HG03520 (cell line): Measurements from ENCODE around the gene CNST.
"Not testable (repeated sequence)": the region's sequence is repeated elsewhere in the genome, so short reads cannot be mapped to it uniquely, and the experiment has no call there.

ENCODE experiments used
- ATAC-seq: cut with Tn5 transposase; IDR thresholded peaks from one replicate; pipeline ENCODE4 v1.9.1; 2021; ENCODE audit warnings: mild to moderate bottlenecking, moderate library complexity; ENCODE audit not compliant: unreplicated experiment

The CNST gene

GRCh38 chr1:246617768-246618167 is 51.5 kb downstream of the CNST start:
- ATAC-seq = no peak

GRCh38 chr1:246618240-246618808 is 52.1 kb downstream of the CNST start:
- no peak for ATAC-seq

GRCh38 chr1:246622035-246622652 is 55.9 kb downstream of the CNST start:
- ATAC-seq = no peak

- ATAC-seq = no peak
Observed at GRCh38 chr1:246624091-246624490, 57.8 kb downstream of the CNST start.

GRCh38 chr1:246629030-246629429 is 62.8 kb downstream of the CNST start:
- ATAC-seq = peak; percentile 91

GRCh38 chr1:246629976-246630375 is 63.7 kb downstream of the CNST start:
- ATAC-seq = no peak

GRCh38 chr1:246631426-246631825 is 65.2 kb downstream of the CNST start:
- ATAC-seq = no peak

- no peak for ATAC-seq
Observed at GRCh38 chr1:246632281-246633168, 66.3 kb downstream of the CNST start.

GRCh38 chr1:246634659-246635058 is 68.4 kb downstream of the CNST start:
- ATAC-seq = not testable (repeated sequence)

GRCh38 chr1:246638941-246639655 is 72.8 kb downstream of the CNST start:
- ATAC-seq = no peak

GRCh38 chr1:246639732-246640131 is 73.5 kb downstream of the CNST start:
- no peak for ATAC-seq

GRCh38 chr1:246640747-246641146 is 74.5 kb downstream of the CNST start:
- ATAC-seq = no peak

- ATAC-seq = no peak
Observed at GRCh38 chr1:246641394-246641793, 75.1 kb downstream of the CNST start.

- no peak for ATAC-seq
Observed at GRCh38 chr1:246642719-246643118, 76.5 kb downstream of the CNST start.

GRCh38 chr1:246647113-246647512 is 80.9 kb downstream of the CNST start:
- ATAC-seq = no peak

GRCh38 chr1:246647513-246647912 is 81.3 kb downstream of the CNST start:
- ATAC-seq = no peak

- no peak for ATAC-seq
Observed at GRCh38 chr1:246651012-246651695, 84.9 kb downstream of the CNST start.

- no peak for ATAC-seq
Observed at GRCh38 chr1:246658567-246658966, 92.3 kb downstream of the CNST start.

GRCh38 chr1:246659594-246660140 is 93.4 kb downstream of the CNST start:
- ATAC-seq = no peak

GRCh38 chr1:246661451-246661850 is 95.2 kb downstream of the CNST start:
- no peak for ATAC-seq
